Stimulated activated naive CD8-positive, alpha-beta T cell treated with anti-CD3 and anti-CD28 coated beads, Interleukin-15, Interleukin-2, amounts not matched to agents 100 ng/mL and 50 ng/mL, for 24 hours (primary cell): ENCODE data around the gene GRID1.

ENCODE experiments used
- H3K27ac Mint-ChIP-seq: one replicate; pipeline ENCODE4 v1.8.0; 2021; ENCODE audit warnings: mild to moderate bottlenecking, mixed read lengths
- H3K27me3 Mint-ChIP-seq: one replicate; pipeline ENCODE4 v1.8.0; 2021; ENCODE audit warnings: mixed read lengths
- H3K36me3 Mint-ChIP-seq: one replicate; pipeline ENCODE4 v1.8.0; 2021; ENCODE audit warnings: low read depth, mixed read lengths
- H3K4me1 Mint-ChIP-seq: one replicate; pipeline ENCODE4 v1.8.0; 2021; ENCODE audit warnings: low read depth, mixed read lengths
- H3K4me3 Mint-ChIP-seq: one replicate; pipeline ENCODE4 v1.8.0; 2021; ENCODE audit warnings: mild to moderate bottlenecking, mixed read lengths
- H3K9me3 Mint-ChIP-seq: one replicate; pipeline ENCODE4 v1.8.0; 2021; ENCODE audit warnings: mixed read lengths

Gene GRID1

GRCh38 chr10:86254081-86254480, 112.5 kb downstream of the GRID1 start:
- Mint-ChIP-seq H3K9me3 (no peaks in the 10 kb centered on the region), H3K27ac (no peak overlapping the region), H3K27me3 (no peaks in the 10 kb centered on the region), H3K4me3 (no peak overlapping the region), H3K36me3 (no peaks in the 10 kb centered on the region), H3K4me1 (no peaks in the 10 kb centered on the region)

- H3K27me3 Mint-ChIP-seq, result no peaks in the 10 kb centered on the region
- no peak overlapping the region for H3K4me3 Mint-ChIP-seq
- H3K4me1 Mint-ChIP-seq, result no peaks in the 10 kb centered on the region
- no peak overlapping the region for H3K27ac Mint-ChIP-seq
- H3K36me3 Mint-ChIP-seq, result no peaks in the 10 kb centered on the region
- no peaks in the 10 kb centered on the region for H3K9me3 Mint-ChIP-seq
These were observed 113.2 kb downstream of the GRID1 start for GRCh38 chr10:86253091-86254072.

GRCh38 chr10:86252556-86252955, 114.0 kb downstream of the GRID1 start:
- no peak overlapping the region for H3K4me3 Mint-ChIP-seq
- H3K4me1 Mint-ChIP-seq, result no peaks in the 10 kb centered on the region
- H3K27me3 Mint-ChIP-seq, result no peaks in the 10 kb centered on the region
- H3K36me3 Mint-ChIP-seq, result no peaks in the 10 kb centered on the region
- H3K9me3 Mint-ChIP-seq, result no peaks in the 10 kb centered on the region
- H3K27ac Mint-ChIP-seq, result no peak overlapping the region

GRCh38 chr10:86252079-86252478, 114.5 kb downstream of the GRID1 start:
- no peaks in the 10 kb centered on the region for H3K27me3 Mint-ChIP-seq
- no peaks in the 10 kb centered on the region for H3K4me1 Mint-ChIP-seq
- no peak overlapping the region for H3K4me3 Mint-ChIP-seq
- no peaks in the 10 kb centered on the region for H3K36me3 Mint-ChIP-seq
- H3K27ac Mint-ChIP-seq, result no peak overlapping the region
- H3K9me3 Mint-ChIP-seq, result no peaks in the 10 kb centered on the region

- no peaks in the 10 kb centered on the region for H3K9me3 Mint-ChIP-seq
- H3K27ac Mint-ChIP-seq, result no peak overlapping the region
- no peak overlapping the region for H3K4me3 Mint-ChIP-seq
- no peaks in the 10 kb centered on the region for H3K27me3 Mint-ChIP-seq
- H3K36me3 Mint-ChIP-seq, result no peaks in the 10 kb centered on the region
- no peaks in the 10 kb centered on the region for H3K4me1 Mint-ChIP-seq
These were observed 115.2 kb downstream of the GRID1 start for GRCh38 chr10:86251426-86251825.

GRCh38 chr10:86250399-86250798, 116.2 kb downstream of the GRID1 start:
- H3K27me3 Mint-ChIP-seq, result no peaks in the 10 kb centered on the region
- H3K27ac Mint-ChIP-seq, result no peak overlapping the region
- no peaks in the 10 kb centered on the region for H3K9me3 Mint-ChIP-seq
- H3K4me3 Mint-ChIP-seq, result no peak overlapping the region
- H3K4me1 Mint-ChIP-seq, result no peaks in the 10 kb centered on the region
- H3K36me3 Mint-ChIP-seq, result no peaks in the 10 kb centered on the region

- Mint-ChIP-seq H3K4me3 (no peak overlapping the region), H3K36me3 (no peaks in the 10 kb centered on the region), H3K27ac (no peak overlapping the region), H3K4me1 (no peaks in the 10 kb centered on the region), H3K9me3 (no peaks in the 10 kb centered on the region), H3K27me3 (no peaks in the 10 kb centered on the region)
These were observed 116.8 kb downstream of the GRID1 start for GRCh38 chr10:86249794-86250193.

GRCh38 chr10:86248062-86248461, 118.5 kb downstream of the GRID1 start:
- Mint-ChIP-seq H3K9me3 (no peaks in the 10 kb centered on the region), H3K36me3 (no peaks in the 10 kb centered on the region), H3K4me1 (no peaks in the 10 kb centered on the region), H3K27me3 (no peaks in the 10 kb centered on the region), H3K4me3 (no peak overlapping the region), H3K27ac (no peak overlapping the region)

GRCh38 chr10:86247588-86247987, 119.0 kb downstream of the GRID1 start:
- Mint-ChIP-seq H3K4me1 (no peaks in the 10 kb centered on the region), H3K36me3 (no peaks in the 10 kb centered on the region), H3K27me3 (no peaks in the 10 kb centered on the region), H3K27ac (no peak overlapping the region), H3K9me3 (no peaks in the 10 kb centered on the region), H3K4me3 (no peak overlapping the region)

- Mint-ChIP-seq H3K36me3 (no peaks in the 10 kb centered on the region), H3K27me3 (no peaks in the 10 kb centered on the region), H3K4me3 (no peak overlapping the region), H3K27ac (no peak overlapping the region), H3K4me1 (no peaks in the 10 kb centered on the region), H3K9me3 (no peaks in the 10 kb centered on the region)
These were observed 119.5 kb downstream of the GRID1 start for GRCh38 chr10:86247073-86247472.

GRCh38 chr10:86246279-86246940, 120.2 kb downstream of the GRID1 start:
- no peak overlapping the region for H3K27ac Mint-ChIP-seq
- no peak overlapping the region for H3K4me3 Mint-ChIP-seq
- no peaks in the 10 kb centered on the region for H3K9me3 Mint-ChIP-seq
- H3K36me3 Mint-ChIP-seq, result no peaks in the 10 kb centered on the region
- no peaks in the 10 kb centered on the region for H3K27me3 Mint-ChIP-seq
- H3K4me1 Mint-ChIP-seq, result no peaks in the 10 kb centered on the region

GRCh38 chr10:86245015-86245394, 121.6 kb downstream of the GRID1 start:
- H3K4me1 Mint-ChIP-seq, result no peaks in the 10 kb centered on the region
- no peaks in the 10 kb centered on the region for H3K27me3 Mint-ChIP-seq
- H3K27ac Mint-ChIP-seq, result no peak overlapping the region
- no peak overlapping the region for H3K4me3 Mint-ChIP-seq
- H3K36me3 Mint-ChIP-seq, result no peaks in the 10 kb centered on the region
- no peaks in the 10 kb centered on the region for H3K9me3 Mint-ChIP-seq

GRCh38 chr10:86244297-86245014, 122.1 kb downstream of the GRID1 start:
- Mint-ChIP-seq H3K4me1 (no peaks in the 10 kb centered on the region), H3K36me3 (no peaks in the 10 kb centered on the region), H3K27ac (no peak overlapping the region), H3K9me3 (no peaks in the 10 kb centered on the region), H3K27me3 (no peaks in the 10 kb centered on the region), H3K4me3 (no peak overlapping the region)

- Mint-ChIP-seq H3K27me3 (no peaks in the 10 kb centered on the region), H3K4me1 (no peaks in the 10 kb centered on the region), H3K9me3 (no peaks in the 10 kb centered on the region), H3K4me3 (no peak overlapping the region), H3K27ac (no peak overlapping the region), H3K36me3 (no peaks in the 10 kb centered on the region)
These were observed 122.9 kb downstream of the GRID1 start for GRCh38 chr10:86243651-86244155.

GRCh38 chr10:86242761-86243160, 123.8 kb downstream of the GRID1 start:
- Mint-ChIP-seq H3K4me1 (no peaks in the 10 kb centered on the region), H3K36me3 (no peaks in the 10 kb centered on the region), H3K27ac (no peak overlapping the region), H3K4me3 (no peak overlapping the region), H3K27me3 (no peaks in the 10 kb centered on the region), H3K9me3 (no peaks in the 10 kb centered on the region)
